Activated T-helper 9 cell treated with anti-CD3 and anti-CD28 coated beads, Interleukin-2, amount 50 U/mL, for 16 hours (primary cell): ENCODE measurements around the gene FGF11.

Source experiments
- DNase-seq: peaks from one replicate; pipeline ENCODE4 v3.0.0-alpha.2; 2020; ENCODE audit warnings: low read depth

Gene FGF11

DNA sequence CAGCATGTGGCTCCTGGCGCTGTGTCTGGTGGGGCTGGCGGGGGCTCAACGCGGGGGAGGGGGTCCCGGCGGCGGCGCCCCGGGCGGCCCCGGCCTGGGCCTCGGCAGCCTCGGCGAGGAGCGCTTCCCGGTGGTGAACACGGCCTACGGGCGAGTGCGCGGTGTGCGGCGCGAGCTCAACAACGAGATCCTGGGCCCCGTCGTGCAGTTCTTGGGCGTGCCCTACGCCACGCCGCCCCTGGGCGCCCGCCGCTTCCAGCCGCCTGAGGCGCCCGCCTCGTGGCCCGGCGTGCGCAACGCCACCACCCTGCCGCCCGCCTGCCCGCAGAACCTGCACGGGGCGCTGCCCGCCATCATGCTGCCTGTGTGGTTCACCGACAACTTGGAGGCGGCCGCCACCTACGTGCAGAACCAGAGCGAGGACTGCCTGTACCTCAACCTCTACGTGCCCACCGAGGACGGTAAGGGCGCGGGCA is 31.0 kb upstream of the FGF11 start:
- no peak for DNase-seq

- DNase-seq = no peak
These were observed 30.4 kb upstream of the FGF11 start for GRCh38 chr17:7408863-7409262.

- no peak for DNase-seq
These were observed 29.6 kb upstream of the FGF11 start for GRCh38 chr17:7409716-7410115.

GRCh38 chr17:7410634-7411426 is 28.5 kb upstream of the FGF11 start:
- DNase-seq = no peak

DNA sequence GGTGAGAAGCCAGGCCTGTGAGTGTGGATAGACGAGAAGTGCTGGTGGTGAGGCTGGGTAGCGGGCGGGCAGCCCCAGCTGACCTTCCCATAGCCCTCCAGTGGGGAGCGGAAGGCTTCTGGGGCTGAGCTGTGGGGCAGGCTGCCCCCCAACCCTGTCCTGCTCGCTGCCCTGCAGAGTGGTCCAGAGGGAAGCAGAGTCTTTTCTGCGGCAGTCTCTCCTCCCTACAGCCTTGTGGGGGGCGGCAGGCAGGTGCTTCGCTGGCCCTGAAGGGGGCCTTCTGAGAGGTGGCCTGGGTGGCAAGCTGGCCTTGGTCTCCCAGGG is 27.9 kb upstream of the FGF11 start:
- no peak for DNase-seq

DNA sequence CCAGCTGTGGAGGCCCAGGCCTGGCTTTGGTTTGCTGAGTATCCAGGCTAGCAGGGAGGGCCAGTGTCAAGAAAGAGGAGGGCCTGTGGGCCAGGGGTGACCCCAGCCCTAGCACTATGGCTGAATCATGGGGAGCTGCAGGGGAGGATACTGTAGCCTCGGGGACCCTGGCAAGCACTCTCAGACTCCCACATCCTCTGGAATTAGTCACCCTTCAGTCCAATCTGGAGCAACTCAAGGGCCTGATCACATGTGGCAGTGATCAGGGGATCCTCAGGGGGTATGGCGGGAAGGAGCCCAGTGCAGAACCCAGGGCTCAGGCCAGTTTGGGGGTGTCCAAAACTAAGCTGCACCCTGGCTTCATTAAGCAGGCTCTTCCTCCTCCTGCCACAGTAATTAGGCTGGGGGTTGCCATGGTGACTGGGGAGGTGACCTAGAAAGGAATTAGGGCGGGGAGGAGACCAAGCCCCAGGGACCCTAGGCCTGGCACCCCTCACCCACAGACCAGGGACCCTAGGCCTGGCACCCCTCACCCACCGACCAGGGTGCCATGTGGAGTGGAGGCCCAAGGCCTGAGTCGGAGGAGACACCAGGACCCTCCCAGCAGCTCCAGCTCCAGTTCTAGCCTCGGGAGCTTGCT is 25.8 kb upstream of the FGF11 start:
- DNase-seq = no peak

GRCh38 chr17:7414837-7415236 is 24.5 kb upstream of the FGF11 start:
- no peak for DNase-seq

GRCh38 chr17:7415784-7416183 is 23.5 kb upstream of the FGF11 start:
- DNase-seq = no peak

GRCh38 chr17:7416323-7416722 is 23.0 kb upstream of the FGF11 start:
- no peak for DNase-seq

GRCh38 chr17:7417056-7417655 is 22.2 kb upstream of the FGF11 start:
- DNase-seq = no peak

DNA sequence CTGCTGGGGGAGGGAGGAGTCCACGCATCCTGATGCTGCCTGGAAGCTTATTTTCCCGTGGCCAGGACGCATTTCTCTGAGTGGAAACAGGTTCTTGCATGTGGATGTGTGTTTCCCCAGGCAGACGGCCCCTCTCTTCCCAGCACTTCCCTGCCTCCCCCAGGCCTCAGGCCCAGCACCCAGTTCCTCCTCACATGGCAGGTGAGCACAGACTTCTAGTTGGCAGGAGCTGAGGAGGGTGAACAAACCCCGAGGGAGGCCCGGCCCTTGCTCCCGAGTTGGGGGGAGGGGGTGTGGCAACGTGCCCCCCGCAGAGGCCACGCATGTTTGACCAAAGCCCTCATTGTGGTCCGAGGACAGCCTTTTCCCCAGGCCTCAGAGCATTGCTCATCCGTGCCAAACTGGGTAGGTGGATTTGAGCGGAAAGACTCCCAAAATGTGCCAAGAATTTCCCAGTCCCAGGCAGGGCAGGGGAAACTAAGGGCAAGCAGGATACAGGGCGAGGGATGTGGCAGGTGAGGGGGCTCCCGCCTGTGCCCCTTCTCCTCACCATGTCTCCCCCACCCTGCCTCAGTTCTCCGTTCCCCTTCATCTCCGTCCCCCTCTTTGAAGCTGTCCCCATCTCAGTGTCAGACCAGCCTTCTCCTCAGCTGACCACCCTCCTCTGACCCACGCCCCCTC is 20.7 kb upstream of the FGF11 start:
- DNase-seq = no peak

- no peak for DNase-seq
These were observed 19.3 kb upstream of the FGF11 start, which contains the start of gene SPEM1 for GRCh38 chr17:7419819-7420610. Gene SPEM1, plus strand, starts transcription at chr17:7420324. Its CDS starts 61 bp downstream, at chr17:7420385.

DNA sequence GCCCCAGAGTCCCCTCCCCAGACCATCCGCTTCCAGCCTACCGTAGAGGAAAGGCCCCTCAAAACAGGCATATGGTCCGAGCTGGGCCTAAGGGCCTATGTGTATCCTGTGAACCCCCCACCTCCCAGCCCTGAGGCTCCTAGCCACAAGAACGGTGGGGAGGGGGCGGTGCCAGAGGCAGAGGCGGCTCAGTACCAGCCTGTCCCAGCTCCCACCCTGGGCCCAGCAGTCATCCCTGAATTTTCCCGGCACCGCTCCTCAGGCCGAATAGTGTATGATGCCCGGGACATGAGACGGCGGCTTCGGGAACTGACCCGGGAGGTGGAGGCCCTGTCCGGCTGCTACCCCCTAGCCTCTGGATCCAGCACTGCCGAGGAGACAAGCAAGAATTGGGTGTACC is 18.1 kb upstream of the FGF11 start:
- no peak for DNase-seq

GRCh38 chr17:7423679-7424078 is 15.6 kb upstream of the FGF11 start:
- DNase-seq = no peak

DNA sequence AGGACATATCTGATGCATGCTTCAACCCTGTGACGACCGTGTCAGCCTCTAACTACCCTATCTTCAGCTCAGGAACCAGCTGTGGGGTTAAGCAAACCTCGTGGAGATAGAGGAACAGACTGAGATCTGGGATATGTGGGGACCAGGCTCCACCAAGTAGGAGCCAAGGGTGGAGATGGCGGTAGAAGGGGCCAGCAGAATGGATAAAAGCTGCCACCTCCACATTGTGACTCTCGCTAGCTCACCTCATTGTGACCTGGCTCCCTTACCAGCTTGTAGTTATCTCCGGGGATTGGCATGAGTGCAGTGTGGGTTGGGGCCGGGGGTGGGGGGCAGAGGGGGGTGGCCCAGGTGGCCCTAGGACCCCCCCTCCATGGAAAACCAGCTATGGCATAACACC is 14.0 kb upstream of the FGF11 start, which contains the start of gene SPEM2:
TSS of gene SPEM2 (plus strand) at position 301 of the 400 bp plus-strand sequence. CDS start at position 374, 73 bp downstream.
- no peak for DNase-seq

DNA sequence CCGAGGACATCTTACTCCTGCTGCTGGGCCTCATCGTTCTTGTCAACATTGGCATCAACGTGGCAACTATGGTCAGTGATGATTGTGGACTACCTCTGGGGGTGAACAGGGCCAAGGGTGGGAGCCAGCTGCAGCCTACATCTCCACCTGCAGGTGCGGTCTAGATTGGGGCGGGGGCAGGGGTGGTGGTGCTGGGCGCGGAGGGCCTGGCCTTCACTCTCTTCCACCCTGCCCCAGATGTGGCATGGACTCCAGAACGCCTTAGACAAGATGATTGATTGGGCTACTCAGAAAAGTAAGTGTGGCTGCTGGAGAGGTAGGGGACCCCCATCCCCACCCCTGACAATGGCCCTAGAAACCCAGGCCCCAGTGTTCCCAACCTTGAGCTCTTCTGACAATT is 13.6 kb upstream of the FGF11 start:
- no peak for DNase-seq

DNA sequence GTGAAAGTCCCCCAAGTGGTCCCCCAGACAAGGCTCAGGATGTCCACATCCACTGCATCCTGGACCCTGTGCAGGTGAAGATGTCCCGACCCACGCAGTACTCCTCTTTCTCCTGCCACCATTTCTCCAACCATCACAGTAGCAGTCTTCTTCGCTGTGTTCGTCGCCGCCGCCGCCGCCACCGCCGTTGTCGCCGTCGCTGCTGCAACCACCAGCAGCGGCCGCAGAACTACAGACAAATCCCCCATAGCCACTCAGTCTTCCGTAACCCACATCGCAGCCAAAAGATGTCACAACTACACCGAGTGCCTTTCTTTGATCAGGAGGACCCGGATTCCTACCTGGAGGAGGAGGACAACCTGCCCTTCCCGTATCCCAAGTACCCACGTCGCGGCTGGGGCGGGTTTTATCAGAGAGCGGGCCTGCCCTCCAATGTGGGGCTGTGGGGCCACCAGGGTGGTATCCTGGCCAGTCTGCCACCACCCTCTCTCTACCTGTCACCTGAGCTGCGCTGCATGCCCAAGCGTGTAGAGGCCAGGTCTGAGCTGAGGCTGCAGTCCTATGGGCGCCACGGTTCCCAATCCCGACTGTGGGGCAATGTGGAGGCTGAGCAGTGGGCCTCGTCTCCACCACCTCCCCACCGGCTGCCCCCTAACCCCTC is 13.0 kb upstream of the FGF11 start:
- DNase-seq = no peak

DNA sequence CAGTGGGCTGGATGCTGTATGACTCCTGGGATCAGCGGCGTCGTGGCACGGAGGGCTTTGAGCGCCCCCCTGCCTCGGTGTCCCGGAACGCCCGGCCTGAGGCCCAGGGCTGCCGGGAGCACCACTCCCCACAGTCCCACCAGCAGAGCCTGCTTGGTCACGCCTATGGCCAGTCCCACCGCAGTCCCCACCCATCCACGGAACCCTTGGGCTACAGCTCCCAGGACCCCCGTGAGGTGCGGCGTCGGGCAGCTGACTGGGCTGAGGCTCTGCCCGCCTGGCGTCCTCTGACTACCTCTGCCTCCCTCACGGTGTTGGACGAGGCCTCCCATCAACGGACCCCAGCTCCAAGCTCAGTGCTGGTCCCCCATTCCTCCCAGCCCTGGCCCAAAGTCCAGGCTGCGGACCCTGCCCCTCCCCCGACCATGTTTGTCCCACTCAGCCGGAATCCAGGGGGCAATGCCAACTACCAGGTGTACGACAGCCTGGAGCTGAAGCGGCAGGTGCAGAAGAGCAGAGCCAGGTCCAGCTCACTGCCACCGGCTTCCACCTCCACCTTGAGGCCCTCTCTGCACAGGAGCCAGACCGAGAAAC is 12.3 kb upstream of the FGF11 start:
- DNase-seq = no peak

DNA sequence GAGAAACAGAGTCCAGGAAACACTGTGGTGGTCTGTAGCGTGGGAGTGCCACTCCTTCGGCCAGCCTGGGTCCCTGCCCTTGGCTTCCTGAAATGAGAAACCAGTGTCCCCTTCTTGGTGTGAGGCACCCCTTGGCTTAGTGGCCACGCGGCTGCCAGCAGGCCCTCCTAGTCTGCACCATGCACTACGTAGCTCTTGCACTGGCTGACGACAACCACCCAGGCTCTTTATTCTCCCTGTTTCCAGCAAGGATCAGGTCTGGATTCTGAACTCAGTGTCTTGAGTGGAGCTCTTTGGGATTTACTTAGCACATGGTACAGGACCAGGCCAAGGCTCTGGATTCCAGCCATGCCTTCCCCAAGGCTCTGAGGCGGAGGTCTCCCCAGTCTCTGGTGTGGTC is 11.8 kb upstream of the FGF11 start:
- no peak for DNase-seq

GRCh38 chr17:7428557-7428956 is 10.8 kb upstream of the FGF11 start, which contains the start of gene SPEM3:
Gene SPEM3, plus strand, starts transcription at chr17:7428857. Its CDS starts 46 bp downstream, at chr17:7428903.
- DNase-seq = no peak

DNA sequence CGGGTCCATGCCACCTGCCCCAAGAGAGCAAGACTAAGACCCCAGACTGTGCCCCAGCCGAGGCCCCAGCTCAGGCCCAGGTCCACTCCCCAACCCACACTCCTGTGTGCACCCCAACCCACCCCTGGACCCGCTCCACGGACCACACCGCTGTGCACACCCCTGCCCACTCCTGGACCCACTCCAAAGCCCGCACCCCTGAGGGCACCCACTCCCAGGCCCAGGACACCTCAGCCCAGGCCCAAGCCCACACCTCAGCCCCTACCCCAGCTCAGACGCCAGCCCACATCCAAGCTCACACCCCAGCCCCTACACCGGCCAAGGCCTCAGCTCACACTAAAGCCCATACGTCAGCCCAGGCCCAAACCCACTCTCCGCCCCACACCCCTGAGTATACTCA is 9.6 kb upstream of the FGF11 start:
- no peak for DNase-seq
